ENCODE measurements around the gene FAM107B.
"Not testable (repeated sequence)": the region's sequence is repeated elsewhere in the genome, so short reads cannot be mapped to it uniquely, and the experiment has no call there.

FAM107B gene

GRCh38 chr10:14659626-14660196, 115.0 kb downstream of the FAM107B start:
- no peak for DNase-seq

DNA sequence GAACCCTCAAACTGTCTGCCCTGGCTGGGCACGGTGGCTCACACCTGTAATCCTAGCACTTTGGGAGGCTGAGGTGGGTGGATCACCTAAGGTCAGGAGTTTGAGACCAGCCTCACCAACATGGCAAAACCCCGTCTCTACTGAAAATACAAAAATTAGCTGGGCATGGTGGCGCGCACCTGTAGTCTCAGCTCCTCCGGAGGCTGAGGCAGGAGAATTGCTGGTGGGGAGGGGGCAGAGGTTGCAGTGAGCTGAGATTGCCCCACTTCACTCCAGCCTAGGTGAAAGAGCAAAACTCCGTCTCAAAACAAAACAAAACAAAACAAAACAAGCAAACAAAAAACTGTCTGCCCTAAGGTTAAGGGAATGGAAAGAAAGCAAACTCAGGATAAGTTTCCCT, 115.6 kb downstream of the FAM107B start:
- DNase-seq = not testable (repeated sequence)

DNA sequence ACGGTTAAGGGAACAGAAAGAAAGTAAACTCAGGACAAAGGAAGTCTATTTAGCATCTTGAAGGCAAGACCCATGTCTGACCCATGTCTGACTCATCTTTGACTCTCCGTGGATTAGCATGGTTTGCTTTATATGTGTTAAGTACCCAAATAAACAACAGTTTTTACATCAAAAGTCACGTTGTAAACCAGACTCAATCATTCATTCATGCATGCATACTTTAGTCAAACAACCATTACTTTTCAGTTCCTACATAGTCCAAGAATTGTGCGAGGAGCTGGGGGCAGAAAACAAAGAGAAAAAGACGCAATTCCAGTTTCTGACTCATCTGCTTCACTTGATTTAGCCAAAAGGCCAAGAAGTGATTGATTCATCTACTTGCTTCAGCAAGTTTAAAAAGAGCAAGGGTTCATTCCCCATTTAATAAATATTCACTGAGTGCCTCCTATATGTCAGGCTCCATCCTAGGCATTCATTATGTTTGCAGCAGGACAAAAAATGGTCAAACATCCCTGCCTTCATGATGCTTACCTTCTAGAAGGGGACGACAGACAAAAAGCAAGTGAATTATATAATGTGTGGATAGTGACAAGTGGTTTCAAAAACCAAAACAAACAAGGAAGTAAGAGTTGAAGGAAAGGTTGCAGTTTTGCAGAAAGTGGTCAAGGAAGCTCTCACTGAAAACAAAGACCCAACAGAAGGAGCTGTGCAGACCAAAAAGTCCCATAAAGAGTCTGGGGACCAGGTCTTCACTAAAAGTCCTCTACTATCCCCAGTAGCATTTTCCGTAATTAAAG, 116.2 kb downstream of the FAM107B start:
- DNase-seq = peak; percentile 37

DNA sequence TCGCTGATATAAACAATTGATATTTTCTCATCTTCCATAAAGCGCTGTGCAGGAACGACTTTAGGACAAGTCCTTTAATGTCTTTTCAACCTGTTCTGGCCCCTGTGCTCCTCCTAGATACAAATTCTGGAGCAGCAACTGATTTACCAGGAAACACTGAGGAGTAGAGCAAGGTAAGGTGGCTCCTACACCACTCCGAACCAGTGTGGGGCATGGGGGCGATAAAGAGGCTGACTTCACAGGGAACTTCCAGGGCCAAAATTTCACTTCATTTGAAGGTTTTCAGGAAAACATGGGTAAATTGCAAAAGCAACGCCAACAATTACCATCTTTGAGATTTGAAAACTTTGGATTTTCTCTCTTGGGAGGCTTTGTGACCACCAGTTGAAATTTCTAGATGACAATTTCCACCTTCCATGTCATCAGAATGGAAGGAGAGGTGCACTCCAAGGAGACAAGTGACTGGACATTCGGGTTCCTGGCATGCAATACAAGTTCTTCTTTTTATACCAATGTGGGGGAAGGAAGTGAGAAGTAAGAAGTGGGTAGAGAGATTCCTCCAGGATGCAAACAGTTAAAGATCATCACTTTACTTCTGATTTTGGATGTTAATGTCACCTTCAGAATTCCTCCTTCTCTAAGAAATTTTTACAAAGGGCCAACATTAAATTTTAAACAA, 118.5 kb downstream of the FAM107B start:
- DNase-seq = no peak

DNA sequence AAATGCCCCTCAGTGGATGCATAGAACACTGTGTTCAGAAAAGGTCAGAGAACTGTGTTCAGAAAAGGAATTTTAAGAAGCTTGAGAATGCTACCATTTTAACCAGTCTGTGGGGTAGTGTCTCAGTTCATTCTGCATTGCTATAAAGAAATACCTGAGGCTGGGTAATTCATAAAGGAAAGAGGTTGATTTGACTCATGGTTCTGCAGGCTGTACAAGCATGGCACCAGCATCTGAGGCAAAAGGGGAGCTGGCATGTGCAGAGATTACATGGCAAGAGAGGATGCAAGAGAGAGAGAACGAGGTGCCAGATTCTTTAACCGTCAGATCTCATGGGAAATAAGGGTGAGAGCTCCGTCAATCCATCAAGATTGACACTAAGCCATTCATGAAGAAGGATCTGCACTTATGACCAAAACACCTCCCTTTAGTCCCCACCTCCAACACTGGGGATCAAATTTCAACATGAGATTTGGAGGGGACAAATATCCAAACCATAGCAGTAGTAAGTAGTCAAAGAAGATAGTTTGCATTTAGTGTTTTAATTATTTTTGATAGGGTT, 119.8 kb downstream of the FAM107B start:
- DNase-seq = no peak

- DNase-seq = peak; percentile 17
Measured at GRCh38 chr10:14653271-14654161, 121.2 kb downstream of the FAM107B start.

GRCh38 chr10:14652816-14653215, 121.9 kb downstream of the FAM107B start:
- no peak for DNase-seq

GRCh38 chr10:14652067-14652466, 122.6 kb downstream of the FAM107B start:
- DNase-seq = no peak

- no peak for DNase-seq
Measured at GRCh38 chr10:14649739-14650138, 125.0 kb downstream of the FAM107B start.

DNA sequence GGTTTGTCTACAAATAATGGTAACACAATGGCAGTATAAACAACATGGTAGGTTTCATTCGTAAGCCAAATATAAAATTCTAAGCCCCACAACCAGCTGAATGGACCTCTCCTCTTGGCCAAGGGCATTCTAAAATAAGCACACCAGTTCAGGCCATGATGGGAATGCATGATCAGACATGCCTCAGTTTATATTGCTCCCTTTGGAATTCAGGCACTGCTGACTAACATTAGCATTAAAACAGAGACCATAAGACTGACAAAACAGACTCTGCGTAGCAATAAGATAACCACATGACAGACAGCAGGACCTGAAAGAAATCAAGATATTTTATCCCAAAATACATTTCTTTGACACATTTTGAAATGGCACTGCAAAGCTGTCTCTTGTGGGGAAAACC, 125.8 kb downstream of the FAM107B start:
- DNase-seq = no peak

- peak; percentile 5 for DNase-seq
Measured at GRCh38 chr10:14648005-14648765, 126.5 kb downstream of the FAM107B start.

DNA sequence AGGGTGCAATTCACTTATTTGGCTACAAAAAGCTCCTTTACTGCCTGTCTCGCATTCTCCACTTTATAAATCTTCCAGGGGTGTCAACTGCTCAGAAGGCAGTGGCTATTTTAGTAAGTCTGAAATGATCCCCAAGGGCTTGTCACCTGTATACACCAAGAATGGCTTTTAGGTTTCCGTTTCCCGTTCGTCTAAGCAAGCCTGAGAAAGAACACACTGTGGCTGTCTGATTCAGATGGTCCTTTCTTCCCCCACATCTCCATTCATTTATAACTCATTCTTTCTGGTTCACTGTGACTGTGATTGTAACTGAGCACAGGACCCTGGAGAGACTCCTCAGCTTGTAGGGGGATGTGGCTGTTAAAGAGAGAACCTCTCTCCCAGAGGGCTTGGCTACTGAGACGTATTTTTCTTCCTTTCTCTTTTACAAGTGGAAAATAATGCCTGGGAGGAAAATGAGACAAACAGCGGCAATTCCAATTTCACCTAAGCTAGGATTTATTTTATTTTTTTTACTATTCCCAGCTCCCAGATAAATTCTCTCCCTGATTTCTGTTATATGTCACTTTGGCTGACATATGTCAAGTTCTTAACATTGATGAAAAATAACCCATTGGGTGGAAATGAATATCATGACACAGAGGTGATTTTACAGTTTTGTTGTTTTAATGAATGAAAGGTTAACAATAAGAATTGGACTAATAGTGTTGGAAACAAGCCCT, 129.3 kb downstream of the FAM107B start:
- DNase-seq = no peak

GRCh38 chr10:14639637-14640036, 135.1 kb downstream of the FAM107B start:
- DNase-seq = no peak

DNA sequence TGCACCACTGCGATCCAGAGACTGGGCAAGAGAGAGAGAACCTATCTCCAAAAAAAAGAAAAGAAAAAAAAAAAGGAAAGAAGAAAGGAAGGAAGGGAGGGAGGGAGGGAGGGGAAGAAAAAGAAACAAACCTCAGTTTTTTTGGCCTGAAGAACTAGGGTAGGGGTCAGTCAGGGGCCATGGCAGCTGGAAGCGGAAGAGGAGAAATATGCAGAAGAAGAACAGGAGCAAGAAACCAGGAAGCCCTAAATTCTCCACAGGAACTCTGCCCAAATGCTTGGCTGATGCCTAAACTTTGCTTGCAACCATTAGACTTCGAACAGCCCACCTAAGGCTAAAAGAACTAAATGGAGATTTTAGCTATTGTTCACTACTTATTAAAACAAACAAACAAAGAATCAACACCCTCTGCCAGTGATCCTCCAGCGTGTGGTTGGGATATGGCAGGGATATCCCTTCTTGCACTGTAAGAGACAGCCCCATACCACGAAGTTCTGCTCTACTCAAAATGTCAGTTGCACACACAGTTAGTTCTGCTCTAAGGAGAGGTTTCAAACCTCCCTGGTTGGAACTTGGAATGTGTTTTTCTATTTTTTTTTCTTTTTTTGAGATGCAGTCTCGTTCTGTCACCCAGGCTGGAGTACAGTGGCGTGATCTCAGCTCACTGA, 139.5 kb downstream of the FAM107B start:
- no peak for DNase-seq

- DNase-seq = not testable (repeated sequence)
Measured at GRCh38 chr10:14634572-14634971, 140.1 kb downstream of the FAM107B start.

DNA sequence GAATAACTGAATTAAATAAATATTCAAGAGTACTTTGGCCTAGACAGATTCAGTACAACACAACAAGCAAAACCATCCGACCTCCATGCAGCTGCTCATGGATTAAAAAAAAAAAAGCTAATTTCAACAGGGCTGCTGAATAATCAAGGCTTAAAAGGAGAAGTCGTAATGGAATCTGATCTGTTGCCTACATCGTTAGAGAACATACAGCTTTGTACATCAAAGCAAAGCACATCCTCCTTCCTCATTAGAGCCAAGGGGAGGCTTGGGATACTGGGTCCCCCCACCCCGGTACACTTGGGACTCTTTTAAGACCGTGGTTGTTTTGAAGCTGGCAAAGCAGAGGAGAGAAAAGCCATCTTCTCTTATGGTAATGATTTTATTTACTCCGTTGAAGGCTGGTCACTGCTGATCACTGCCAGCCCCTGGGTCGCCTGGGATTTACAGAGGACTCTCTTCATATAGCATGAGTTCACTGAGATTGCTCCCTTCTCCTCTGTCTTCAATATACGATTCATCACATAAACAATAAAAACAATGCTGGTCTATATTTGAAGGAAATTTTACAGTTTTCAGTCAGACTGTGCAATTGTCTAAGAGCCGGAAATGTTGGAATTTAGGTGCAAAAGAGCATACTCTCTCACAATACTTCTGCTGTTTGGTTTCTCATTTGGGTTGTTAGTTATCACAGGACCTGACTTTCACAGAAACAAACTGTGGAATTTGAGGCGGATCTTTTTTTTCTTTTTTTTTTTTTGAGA, 148.8 kb downstream of the FAM107B start:
- DNase-seq = no peak

DNA sequence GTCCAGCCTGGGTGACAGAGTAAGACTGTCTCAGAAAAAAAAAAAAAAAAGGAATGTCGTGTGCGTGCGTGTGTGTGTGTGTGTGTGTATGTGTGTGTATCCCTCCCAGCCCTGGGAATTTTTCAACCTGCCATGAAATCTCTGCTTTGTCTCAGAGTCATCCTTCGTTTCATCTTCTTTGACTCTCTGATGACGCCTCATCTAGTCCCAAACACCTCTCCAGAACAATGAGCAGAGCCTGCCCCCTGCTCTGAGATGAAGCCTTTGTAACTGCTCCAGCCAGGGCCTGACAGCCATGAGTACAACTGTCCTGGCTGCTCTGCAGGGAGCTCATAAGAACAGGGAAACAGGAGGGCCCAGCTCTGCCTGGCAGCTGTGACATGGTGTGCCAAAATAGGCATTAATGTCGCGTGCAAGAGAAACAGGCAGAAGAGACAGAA, 149.5 kb downstream of the FAM107B start:
- no peak for DNase-seq

DNA sequence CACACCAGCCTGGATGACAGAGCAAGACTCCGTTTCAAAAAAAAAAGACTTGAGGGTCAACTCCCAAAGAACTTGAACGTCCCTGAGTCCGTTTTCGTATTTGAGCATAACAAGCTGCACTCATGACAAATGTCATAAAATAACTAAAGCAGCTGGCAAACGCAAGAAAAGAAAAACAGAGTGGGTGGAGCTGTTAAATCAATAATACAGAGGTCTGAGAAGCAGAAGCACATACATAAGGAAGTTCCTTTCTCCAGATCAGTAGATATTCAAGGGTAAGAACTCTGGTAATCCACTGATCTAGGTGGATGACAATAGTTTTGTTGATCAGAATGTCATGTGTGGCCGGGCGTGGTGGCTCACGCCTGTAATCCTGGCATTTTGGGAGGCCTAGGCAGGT, 150.1 kb downstream of the FAM107B start:
- no peak for DNase-seq

GRCh38 chr10:14623931-14624330, 150.8 kb downstream of the FAM107B start:
- no peak for DNase-seq

- DNase-seq = no peak
Measured at GRCh38 chr10:14621037-14621436, 153.7 kb downstream of the FAM107B start.

All from fibroblast of skin of right quadriceps (primary cell).